ENCODE results near the gene SKAP1.
A peak's percentile ranks its signal among the peaks of the same experiment; 100 is the strongest.

The SKAP1 gene

DNA sequence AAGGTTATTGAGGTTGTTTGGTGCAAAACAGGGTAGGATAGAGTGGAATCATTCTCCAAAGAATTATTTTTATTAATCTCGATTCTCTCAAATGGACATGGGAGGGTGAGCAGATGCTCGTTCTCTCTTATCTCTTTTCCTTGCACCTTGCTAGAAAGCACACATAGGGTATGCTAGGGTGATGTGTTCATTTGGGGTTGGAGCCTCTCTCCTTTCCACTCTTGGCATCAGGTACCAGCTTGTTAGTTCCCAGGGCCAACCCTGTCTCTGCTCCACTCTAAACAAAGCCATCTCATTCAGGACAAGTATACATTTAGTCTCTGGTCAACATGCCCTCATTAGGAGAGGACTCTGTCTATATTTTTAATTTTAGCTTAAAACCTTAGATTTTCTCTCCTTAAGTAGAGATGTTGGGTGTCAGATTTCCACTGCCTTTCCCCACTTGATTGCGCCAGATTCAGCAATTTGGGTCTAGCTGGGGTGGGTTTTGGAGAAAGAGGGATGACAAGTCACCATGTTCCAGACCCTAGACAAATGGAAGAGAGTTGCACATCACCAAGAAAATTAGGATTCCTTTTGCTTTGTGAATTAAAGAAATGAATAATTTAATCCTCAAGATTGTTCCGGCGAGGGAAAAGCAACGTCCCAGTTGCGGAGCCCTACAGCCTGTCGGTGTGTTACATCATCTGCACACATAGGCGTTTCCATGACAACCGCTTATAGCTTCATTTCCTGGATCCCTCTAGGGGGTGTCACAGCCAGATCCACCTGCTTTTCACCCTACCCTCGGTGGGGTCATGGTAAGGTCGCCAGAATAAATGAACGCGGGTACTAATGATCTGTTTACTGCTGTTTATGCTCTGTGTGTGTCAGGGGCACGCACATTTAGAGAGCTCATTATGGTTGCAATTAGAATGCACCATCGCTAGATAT is 280.9 kb downstream of the SKAP1 start:
- no peak overlapping the region for H3K9ac ChIP-seq (ENCODE audit: insufficient read length)
- no peaks in the 10 kb centered on the region for H3K9me3 ChIP-seq (ENCODE audit: low read depth, low read length)
- TF ChIP-seq FOXP2 (optimal IDR thresholded peaks at IDR 0.05; ENCODE audit: control extremely low read depth, extremely low read length, insufficient read depth) (peak; percentile 11), POLR2AphosphoS5 (IDR thresholded peaks at IDR 0.05; ENCODE audit: borderline replicate concordance, low read depth, low read length) (no peak)
- peak overlapping the region; percentile 62 for H3K4me3 ChIP-seq
- peak; percentile 37 for DNase-seq (ENCODE audit: low read depth, low spot score)
- H3K27ac ChIP-seq, result no peak overlapping the region
- H3K36me3 ChIP-seq (ENCODE audit: insufficient read depth, low read length), result no peaks in the 10 kb centered on the region

GRCh38 chr17:48148029-48148770 is 281.8 kb downstream of the SKAP1 start:
- Histone ChIP-seq H3K4me3 (peak overlapping the region; percentile 62), H3K36me3 (ENCODE audit: insufficient read depth, low read length) (no peaks in the 10 kb centered on the region), H3K9ac (ENCODE audit: insufficient read length) (no peak overlapping the region), H3K9me3 (ENCODE audit: low read depth, low read length) (no peaks in the 10 kb centered on the region), H3K27ac (no peak overlapping the region)
- TF ChIP-seq EZH2 (IDR thresholded peaks at IDR 0.05) (no peak), FOXP2 (optimal IDR thresholded peaks at IDR 0.05; ENCODE audit: control extremely low read depth, extremely low read length, insufficient read depth) (peak; percentile 80), POLR2AphosphoS5 (IDR thresholded peaks at IDR 0.05; ENCODE audit: borderline replicate concordance, low read depth, low read length) (peak; percentile 59; the same call in 1 of the 2 replicates)
- DNase-seq (ENCODE audit: low read depth, low spot score), result peak; percentile 86

DNA sequence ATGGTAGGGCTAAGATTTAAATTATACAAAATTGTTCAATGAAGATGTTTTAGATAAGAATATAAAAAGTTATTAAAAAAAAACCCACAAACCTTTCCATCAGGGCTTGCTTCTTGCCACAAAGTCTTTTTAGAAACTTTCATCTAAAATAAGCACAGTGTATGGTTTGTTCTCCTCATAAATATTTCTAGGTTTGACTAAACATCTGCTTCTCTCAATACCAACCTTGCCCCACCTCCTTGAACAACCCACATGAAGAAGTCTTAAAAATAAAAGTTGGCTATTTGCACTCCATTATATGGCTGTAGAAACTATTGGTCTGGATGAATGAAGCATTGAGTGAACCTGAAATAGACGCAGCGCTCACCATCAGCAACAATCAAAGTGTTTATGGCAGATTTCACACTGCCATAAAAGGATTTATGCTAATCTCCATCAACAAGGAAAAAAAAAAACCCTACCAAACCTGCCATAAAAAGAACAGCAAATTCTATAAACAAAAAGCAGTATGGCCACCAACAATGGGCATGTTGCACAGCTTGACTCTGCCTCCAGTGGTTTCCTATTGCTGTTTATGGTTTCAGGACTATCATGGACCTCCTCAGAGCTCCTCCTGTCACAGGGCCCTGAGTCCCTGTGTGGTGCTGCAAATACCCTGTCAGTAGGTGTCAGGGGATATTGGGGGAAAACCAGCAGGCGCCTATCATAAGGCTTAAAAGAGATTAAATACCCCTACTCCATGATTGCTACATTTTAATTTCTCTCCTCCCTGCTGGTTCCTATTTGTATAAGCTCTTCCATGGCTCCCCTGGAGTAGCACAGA is 284.8 kb downstream of the SKAP1 start:
- no peak for DNase-seq (ENCODE audit: low read depth, low spot score)
- Histone ChIP-seq H3K4me3 (no peak overlapping the region), H3K9me3 (ENCODE audit: low read depth, low read length) (no peaks in the 10 kb centered on the region), H3K36me3 (ENCODE audit: insufficient read depth, low read length) (no peaks in the 10 kb centered on the region), H3K9ac (ENCODE audit: insufficient read length) (no peak overlapping the region), H3K27ac (no peak overlapping the region)
- no peak for TF ChIP-seq FOXP2 (optimal IDR thresholded peaks at IDR 0.05; ENCODE audit: control extremely low read depth, extremely low read length, insufficient read depth)
- no peak for TF ChIP-seq POLR2AphosphoS5 (IDR thresholded peaks at IDR 0.05; ENCODE audit: borderline replicate concordance, low read depth, low read length)
- TF ChIP-seq EZH2 (IDR thresholded peaks at IDR 0.05), result no peak

GRCh38 chr17:48144231-48144630 is 285.8 kb downstream of the SKAP1 start:
- no peaks in the 10 kb centered on the region for H3K36me3 ChIP-seq (ENCODE audit: insufficient read depth, low read length)
- no peak for DNase-seq (ENCODE audit: low read depth, low spot score)
- H3K9me3 ChIP-seq (ENCODE audit: low read depth, low read length), result no peaks in the 10 kb centered on the region
- H3K9ac ChIP-seq (ENCODE audit: insufficient read length), result no peak overlapping the region
- H3K4me3 ChIP-seq, result no peak overlapping the region
- no peak overlapping the region for H3K27ac ChIP-seq
- TF ChIP-seq FOXP2 (optimal IDR thresholded peaks at IDR 0.05; ENCODE audit: control extremely low read depth, extremely low read length, insufficient read depth), result no peak
- TF ChIP-seq EZH2 (IDR thresholded peaks at IDR 0.05), result no peak
- TF ChIP-seq POLR2AphosphoS5 (IDR thresholded peaks at IDR 0.05; ENCODE audit: borderline replicate concordance, low read depth, low read length), result no peak

GRCh38 chr17:48143629-48144028 is 286.4 kb downstream of the SKAP1 start:
- no peak overlapping the region for H3K27ac ChIP-seq

DNA sequence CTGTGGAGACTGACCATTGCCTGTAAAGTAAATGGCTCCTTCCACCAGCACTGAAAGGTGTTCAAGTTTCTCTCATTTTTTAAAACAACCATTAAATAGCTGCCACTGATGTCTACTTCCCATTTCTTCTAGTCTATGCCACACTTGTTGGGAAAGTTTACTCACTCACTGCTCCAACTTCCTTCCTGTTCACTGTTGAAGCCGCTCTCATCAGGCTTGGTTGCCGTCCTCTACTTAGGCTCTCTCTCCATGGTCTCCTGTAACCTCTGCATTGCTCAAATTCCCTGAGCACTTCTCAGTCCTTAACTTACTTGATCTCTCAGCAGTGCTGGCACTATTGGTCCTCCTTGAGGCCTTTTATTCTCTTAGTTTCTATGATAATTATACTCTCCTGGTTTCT is 290.1 kb downstream of the SKAP1 start:
- H3K27ac ChIP-seq, result no peak overlapping the region
- H3K9me3 ChIP-seq (ENCODE audit: low read depth, low read length), result no peaks in the 10 kb centered on the region
- no peak overlapping the region for H3K4me3 ChIP-seq
- TF ChIP-seq POLR2AphosphoS5 (IDR thresholded peaks at IDR 0.05; ENCODE audit: borderline replicate concordance, low read depth, low read length) (no peak), FOXP2 (optimal IDR thresholded peaks at IDR 0.05; ENCODE audit: control extremely low read depth, extremely low read length, insufficient read depth) (no peak), EZH2 (IDR thresholded peaks at IDR 0.05) (no peak)
- H3K9ac ChIP-seq (ENCODE audit: insufficient read length), result no peak overlapping the region
- no peak for DNase-seq (ENCODE audit: low read depth, low spot score)
- no peaks in the 10 kb centered on the region for H3K36me3 ChIP-seq (ENCODE audit: insufficient read depth, low read length)

More at GRCh38 chr17:48143629-48144028, 286.4 kb downstream of the SKAP1 start:
- Histone ChIP-seq H3K9ac (ENCODE audit: insufficient read length) (no peak overlapping the region), H3K4me3 (no peak overlapping the region), H3K9me3 (ENCODE audit: low read depth, low read length) (no peaks in the 10 kb centered on the region), H3K36me3 (ENCODE audit: insufficient read depth, low read length) (no peaks in the 10 kb centered on the region)
- no peak for TF ChIP-seq EZH2 (IDR thresholded peaks at IDR 0.05)
- TF ChIP-seq POLR2AphosphoS5 (IDR thresholded peaks at IDR 0.05; ENCODE audit: borderline replicate concordance, low read depth, low read length), result no peak
- TF ChIP-seq FOXP2 (optimal IDR thresholded peaks at IDR 0.05; ENCODE audit: control extremely low read depth, extremely low read length, insufficient read depth), result no peak
- no peak for DNase-seq (ENCODE audit: low read depth, low spot score)

DNA sequence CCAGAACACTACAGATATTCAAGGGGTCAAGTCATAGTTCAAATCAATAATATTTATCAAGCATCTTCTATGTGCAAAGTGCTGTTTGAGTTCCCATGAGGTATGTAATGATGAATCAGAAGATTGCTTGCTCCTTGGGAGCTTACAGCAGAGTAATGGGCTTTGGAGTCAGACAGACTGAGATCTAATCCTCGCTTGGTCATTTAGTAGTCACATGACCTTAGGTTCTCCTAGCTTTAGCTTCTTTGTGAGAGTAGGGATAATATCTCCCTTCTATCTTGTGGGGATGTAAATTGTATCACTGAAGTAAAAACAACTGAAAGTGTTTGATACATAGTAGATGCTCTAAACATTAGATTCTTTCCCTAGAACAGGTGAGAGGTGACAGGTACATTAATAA is 292.4 kb downstream of the SKAP1 start:
- no peak overlapping the region for H3K4me3 ChIP-seq
- H3K9ac ChIP-seq (ENCODE audit: insufficient read length), result no peak overlapping the region
- no peak for TF ChIP-seq EZH2 (IDR thresholded peaks at IDR 0.05)
- no peak for TF ChIP-seq FOXP2 (optimal IDR thresholded peaks at IDR 0.05; ENCODE audit: control extremely low read depth, extremely low read length, insufficient read depth)
- TF ChIP-seq POLR2AphosphoS5 (IDR thresholded peaks at IDR 0.05; ENCODE audit: borderline replicate concordance, low read depth, low read length), result no peak
- no peak for DNase-seq (ENCODE audit: low read depth, low spot score)
- H3K36me3 ChIP-seq (ENCODE audit: insufficient read depth, low read length), result no peaks in the 10 kb centered on the region
- H3K27ac ChIP-seq, result no peak overlapping the region
- H3K9me3 ChIP-seq (ENCODE audit: low read depth, low read length), result no peaks in the 10 kb centered on the region

All from SK-N-MC (cell line).